Stimulated activated CD8-positive, alpha-beta memory T cell treated with anti-CD3 and anti-CD28 coated beads, Interleukin-15, amount 100 ng/mL, for 48 hours (primary cell): ENCODE measurements around the gene CFAP97.
A peak's percentile ranks its signal among the peaks of the same experiment; 100 is the strongest.
"Not testable (repeated sequence)": the region's sequence is repeated elsewhere in the genome, so short reads cannot be mapped to it uniquely, and the experiment has no call there.

Source experiments
- DNase-seq, 2 donors: peaks; one replicate each; pipeline ENCODE4 v3.0.0-alpha.2; 2020; ENCODE audit warnings: low read depth in 2 of 2

Gene CFAP97

GRCh38 chr4:185203486-185204237, at the start of gene CFAP97:
CFAP97 (minus strand) TSS chr4:185204000; CDS start chr4:185191196, 12,804 bp downstream.
- DNase-seq: peak; percentile 72 to 74

GRCh38 chr4:185249105-185249504, 45.3 kb upstream of the CFAP97 start:
- DNase-seq: no peak

GRCh38 chr4:185248393-185249039, 44.7 kb upstream of the CFAP97 start:
- DNase-seq: no peak

DNA sequence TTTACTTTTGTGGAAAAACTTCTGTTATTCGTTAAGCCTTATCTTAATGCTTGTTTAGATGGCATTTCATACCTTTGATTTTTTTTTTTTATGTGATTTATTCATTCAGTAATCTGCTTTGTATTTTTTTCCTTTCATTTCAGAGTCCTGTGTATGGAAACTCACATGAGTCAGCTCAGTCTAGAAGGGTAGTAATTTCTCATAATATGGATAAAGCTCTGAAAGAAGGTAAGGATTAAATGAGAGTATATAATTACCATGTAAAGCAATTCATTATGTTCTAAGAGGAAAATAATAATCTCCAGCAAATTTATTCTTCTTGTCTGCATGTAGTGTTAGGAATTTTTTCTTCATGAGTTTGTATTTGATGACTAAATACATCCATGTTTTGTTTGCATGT, 43.4 kb upstream of the CFAP97 start:
- DNase-seq: no peak

DNA sequence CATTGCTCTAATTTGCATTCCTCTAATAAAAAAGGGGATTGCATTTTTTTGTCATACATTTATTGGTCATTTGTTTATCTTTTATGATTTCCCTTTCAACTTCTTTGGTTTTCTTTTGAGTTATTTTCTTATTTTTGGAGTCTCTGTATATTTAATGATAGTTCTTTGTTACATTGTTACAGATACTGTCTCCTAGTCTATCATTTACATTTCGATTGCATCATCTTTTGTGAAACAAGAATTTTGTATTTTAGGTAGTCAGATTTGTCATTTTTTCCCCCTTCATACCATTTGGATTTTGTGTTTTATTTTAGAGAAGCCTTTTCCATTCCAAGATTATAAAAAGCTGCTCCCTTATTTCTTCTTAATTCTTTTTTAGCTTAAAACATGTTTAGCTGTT, 42.7 kb upstream of the CFAP97 start:
- DNase-seq: no peak

- no peak for DNase-seq
These were observed 41.0 kb upstream of the CFAP97 start for GRCh38 chr4:185244763-185245162.

DNA sequence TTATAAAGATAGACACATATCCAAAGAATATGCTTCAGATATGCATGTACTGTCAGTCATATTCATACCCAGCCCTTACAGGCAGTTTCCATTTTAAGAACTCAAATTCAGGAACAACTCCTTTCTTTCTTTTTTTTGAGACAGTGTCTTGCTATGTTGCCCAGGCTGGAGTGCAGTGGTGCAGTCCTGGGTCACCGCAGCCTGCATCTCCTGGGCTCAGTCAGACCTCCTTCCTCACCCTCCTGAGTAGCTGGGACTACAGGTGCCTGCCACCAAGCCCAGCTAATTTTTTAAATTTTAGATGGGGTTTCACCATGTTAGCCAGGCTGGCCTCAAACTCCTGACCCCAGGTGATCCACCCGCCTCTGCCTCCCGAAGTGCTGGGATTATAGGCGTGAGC, 40.1 kb upstream of the CFAP97 start:
- no peak for DNase-seq

DNA sequence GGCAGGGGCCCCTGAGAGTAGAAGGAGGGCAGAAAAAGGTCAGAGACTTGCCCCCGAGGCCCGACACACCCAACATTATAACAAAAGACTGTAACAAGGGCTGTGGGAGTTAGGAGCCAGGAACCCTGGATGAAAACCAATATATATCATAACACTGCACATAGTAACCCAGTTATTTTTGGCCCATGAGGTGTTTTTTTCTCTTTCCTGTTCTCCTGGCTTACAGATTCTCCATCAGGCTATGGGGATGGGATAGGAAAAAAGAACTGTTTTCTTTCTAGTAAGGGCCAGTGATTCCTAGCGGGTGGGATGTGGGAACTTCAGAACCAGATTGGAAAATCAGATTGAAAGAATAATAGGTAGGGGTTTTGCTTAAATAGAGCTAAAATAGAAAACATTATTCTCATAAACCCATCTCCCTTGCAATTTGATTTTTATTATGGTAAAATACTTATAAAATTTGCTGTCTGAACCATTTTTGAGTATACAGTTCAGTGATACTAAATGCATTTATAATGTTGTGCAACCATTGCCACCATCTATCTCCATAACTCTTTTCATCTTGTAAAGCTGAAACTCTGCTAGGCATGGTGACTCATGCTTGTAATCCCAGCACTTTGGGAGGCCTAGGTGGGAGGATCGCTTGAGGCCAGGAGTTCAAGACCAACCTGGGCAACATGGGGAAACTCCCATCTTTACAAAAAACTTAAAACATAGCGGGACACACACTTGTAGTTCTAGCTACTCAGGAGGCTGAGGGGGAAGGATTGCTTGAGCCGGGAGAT, 39.1 kb upstream of the CFAP97 start:
- DNase-seq: no peak

DNA sequence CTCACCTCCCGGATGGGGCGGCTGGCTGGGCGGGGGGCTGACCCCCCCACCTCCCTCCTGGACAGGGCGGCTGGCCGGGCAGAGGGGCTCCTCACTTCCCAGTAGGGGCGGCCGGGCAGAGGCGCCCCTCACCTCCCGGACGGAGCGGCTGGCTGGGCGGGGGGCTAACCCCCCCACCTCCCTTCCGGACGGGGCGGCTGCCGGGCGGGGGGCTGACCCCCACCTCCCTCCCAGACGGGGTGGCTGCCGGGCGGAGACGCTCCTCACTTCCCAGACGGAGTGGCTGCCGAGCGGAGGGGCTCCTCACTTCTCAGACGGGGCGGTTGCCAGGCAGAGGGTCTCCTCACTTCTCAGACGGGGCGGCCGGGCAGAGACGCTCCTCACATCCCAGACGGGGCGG, 36.7 kb upstream of the CFAP97 start:
- DNase-seq: not testable (repeated sequence)

GRCh38 chr4:185238750-185239149, 35.0 kb upstream of the CFAP97 start:
- DNase-seq: no peak

DNA sequence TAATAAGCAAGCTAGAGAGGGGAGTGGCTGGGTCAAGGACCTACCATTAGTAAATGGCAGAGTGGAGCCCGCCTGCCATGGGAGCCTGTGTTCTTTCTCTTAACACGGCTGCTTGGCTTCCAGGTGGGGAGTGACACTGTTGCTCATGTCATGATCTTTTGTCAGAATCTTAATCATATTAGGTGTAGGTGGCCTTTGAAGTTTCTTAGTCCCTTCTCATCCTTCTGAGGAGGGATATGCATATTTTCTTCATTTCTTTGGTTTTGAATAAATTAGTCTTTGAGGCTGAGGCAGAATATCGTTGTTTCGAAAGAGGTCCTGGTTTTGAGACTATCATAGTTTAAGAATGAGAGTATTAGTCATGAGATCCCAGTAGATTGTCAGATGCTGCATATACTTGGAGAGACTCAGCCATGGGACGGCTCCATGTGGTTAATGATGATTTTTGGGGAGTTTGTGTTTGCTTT, 34.4 kb upstream of the CFAP97 start:
- DNase-seq: no peak

DNA sequence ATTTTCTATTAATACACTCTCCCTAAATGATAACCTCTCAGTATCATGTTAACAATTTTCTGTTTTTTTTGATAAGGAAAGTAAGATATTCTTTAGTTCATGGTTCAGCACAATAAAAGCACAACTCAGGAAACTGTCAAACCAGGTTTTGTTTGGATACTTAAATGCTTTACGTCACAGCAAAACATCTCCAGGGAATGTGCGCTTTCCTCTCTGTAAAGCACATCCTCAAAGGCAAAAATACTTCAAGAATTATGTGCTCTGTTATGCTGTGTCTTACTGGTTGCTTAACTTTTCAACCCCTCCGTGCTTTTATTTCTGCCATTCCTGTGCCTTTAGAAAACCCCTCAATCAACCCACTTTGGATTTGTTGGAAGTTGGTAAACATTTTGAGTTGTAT, 33.4 kb upstream of the CFAP97 start:
- DNase-seq: no peak

GRCh38 chr4:185235843-185236503, 32.2 kb upstream of the CFAP97 start:
- DNase-seq: no peak

DNA sequence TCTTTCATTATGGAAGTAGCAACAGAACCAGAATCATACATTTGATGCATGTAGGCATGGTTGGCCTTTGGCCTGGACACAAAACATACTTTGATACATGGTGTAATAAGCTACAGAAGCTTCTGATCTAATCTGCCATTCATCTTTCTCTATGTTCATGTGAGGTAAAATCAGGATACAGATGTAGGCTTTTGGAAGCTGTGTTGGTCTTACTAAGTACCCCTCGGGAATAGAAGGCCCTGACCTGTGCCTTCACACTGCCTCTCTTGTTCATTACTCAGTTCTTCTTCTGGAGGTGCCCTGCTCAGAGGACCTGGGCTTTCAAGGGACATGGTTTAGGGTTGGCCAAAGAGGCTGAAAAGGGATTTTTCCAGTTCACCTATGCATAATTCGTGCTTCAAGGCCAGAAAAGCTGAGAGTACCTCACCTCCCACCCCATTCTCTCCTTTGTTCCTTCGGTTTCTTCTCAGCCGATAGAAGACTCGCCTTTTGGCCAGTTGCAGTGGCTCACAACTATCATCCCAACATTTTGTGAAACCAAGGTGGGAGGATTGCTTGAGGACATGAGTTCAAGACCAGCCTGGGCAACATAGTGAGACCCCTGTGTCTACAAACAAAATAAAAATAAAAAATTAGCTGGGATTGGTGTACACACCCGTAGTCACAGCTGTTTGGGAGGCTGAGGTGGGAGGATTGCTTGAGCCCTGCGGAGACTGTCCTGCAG, 31.5 kb upstream of the CFAP97 start:
- no peak for DNase-seq

- no peak for DNase-seq
These were observed 28.6 kb upstream of the CFAP97 start for GRCh38 chr4:185232370-185232769.

- no peak for DNase-seq
These were observed 25.4 kb upstream of the CFAP97 start for GRCh38 chr4:185229021-185229818.

GRCh38 chr4:185227713-185228278, 24.0 kb upstream of the CFAP97 start:
- DNase-seq: no peak

DNA sequence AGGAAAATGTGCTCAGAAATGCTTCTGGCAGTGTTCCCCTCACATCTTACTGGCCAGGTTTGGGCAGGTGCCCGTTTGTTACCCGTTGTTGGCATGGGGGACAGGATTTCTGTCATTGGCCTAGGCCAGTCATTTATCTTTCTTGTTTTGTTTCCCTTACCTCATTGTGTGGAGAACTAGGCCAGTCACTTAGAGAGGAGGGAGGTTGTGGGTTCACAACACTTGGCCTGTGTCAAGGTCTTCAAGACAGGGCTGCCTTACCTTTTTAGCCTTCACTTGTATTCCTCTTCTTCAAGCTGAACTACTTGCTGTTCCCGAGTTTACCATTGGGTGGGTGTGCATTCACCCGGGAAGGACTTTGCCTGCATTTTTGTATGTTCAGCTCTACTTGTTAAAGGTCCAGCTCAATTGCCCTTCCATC, 23.3 kb upstream of the CFAP97 start:
- DNase-seq: no peak

GRCh38 chr4:185225940-185226339, 22.1 kb upstream of the CFAP97 start:
- no peak for DNase-seq

- DNase-seq: no peak
These were observed 20.8 kb upstream of the CFAP97 start for GRCh38 chr4:185224597-185224996.
